ENCODE data around the gene MIPEP. TPM values are rescaled to one million over a fixed set of nuclear protein-coding genes. Genes with fewer than 3 reads are reported as not detected.

Gene MIPEP
- total RNA-seq, result 65.4 and 68.1 TPM in 2 replicates

GRCh38 chr13:23888658-23889614, at the start of gene MIPEP:
TSS of gene MIPEP (minus strand) at chr13:23889400. CDS start at chr13:23889320, 80 bp downstream.

GRCh38 chr13:23897452-23897919, 8.3 kb upstream of the MIPEP start, which contains the start of gene C1QTNF9B:
TSS of gene C1QTNF9B (minus strand) at chr13:23897502.

Other genes with a start within 250 kb of the MIPEP start
- gene C1QTNF9B, start 8.1 kb upstream of the MIPEP start, total RNA-seq, result 0.43 and 0.95 TPM in 2 replicates